ENCODE data around the gene UGT2B7. TPM values are rescaled to one million over a fixed set of nuclear protein-coding genes. Genes with fewer than 3 reads are reported as not detected.
A peak's percentile ranks its signal among the peaks of the same experiment; 100 is the strongest.
"Not testable (repeated sequence)": the region's sequence is repeated elsewhere in the genome, so short reads cannot be mapped to it uniquely, and the experiment has no call there.

Gene UGT2B7
- total and polyA plus RNA-seq, 2 of the 13 experiments (the other 11 are each of a cell fraction or from before 2014, with no cell fraction given) = 26.8 to 41.8 TPM

GRCh38 chr4:69102668-69103067 is 6.4 kb downstream of the UGT2B7 start (continued):
- TF ChIP-seq ZBTB25 (CRISPR knock-in tag; IDR thresholded peaks at IDR 0.05) = peak; percentile 28; the same call in 1 of the 2 replicates
- TF ChIP-seq ZSCAN5A (CRISPR knock-in tag; IDR thresholded peaks at IDR 0.05; ENCODE audit: borderline replicate concordance) = peak; percentile 81; the same call in 1 of the 2 replicates
- peak; percentile 89 for TF ChIP-seq SOX5 (CRISPR knock-in tag; IDR thresholded peaks at IDR 0.05; ENCODE audit: borderline replicate concordance)
- TF ChIP-seq HNF1A (IDR thresholded peaks at IDR 0.05; ENCODE audit: low read depth) = peak; percentile 36; the same call in 1 of the 2 replicates
- TF ChIP-seq HNF1A (CRISPR knock-in tag; IDR thresholded peaks at IDR 0.05; ENCODE audit: borderline replicate concordance) = peak; percentile 86; the same call in 1 of the 2 replicates
- TF ChIP-seq SOX6 (IDR thresholded peaks at IDR 0.05); GABPA (IDR thresholded peaks at IDR 0.05; ENCODE audit: low read depth, low read length): not testable (repeated sequence)
- TF ChIP-seq SOX6 (CRISPR knock-in tag; IDR thresholded peaks at IDR 0.05) = peak; percentile 91
- peak; percentile 97 for TF ChIP-seq ZMYM4 (CRISPR knock-in tag; IDR thresholded peaks at IDR 0.05)
- peak; percentile 73 for TF ChIP-seq ZNF609 (CRISPR knock-in tag; IDR thresholded peaks at IDR 0.05; ENCODE audit: borderline replicate concordance)
- TF ChIP-seq BCL6 (CRISPR knock-in tag; IDR thresholded peaks at IDR 0.05) = peak; percentile 96
- TF ChIP-seq PPARG (CRISPR knock-in tag; conservative IDR thresholded peaks at IDR 0.05) = peak; percentile 70
- TF ChIP-seq ELF1 (CRISPR knock-in tag; IDR thresholded peaks at IDR 0.05) = peak; percentile 39; the same call in 1 of the 2 replicates
- peak; percentile 54; the same call in 1 of the 2 replicates for TF ChIP-seq ZKSCAN8 (CRISPR knock-in tag; IDR thresholded peaks at IDR 0.05; ENCODE audit: borderline replicate concordance)
- peak; percentile 77; the same call in 1 of the 2 replicates for TF ChIP-seq FOXK1 (CRISPR knock-in tag; IDR thresholded peaks at IDR 0.05; ENCODE audit: borderline replicate concordance, low read depth)
- TF ChIP-seq ARNTL (CRISPR knock-in tag; IDR thresholded peaks at IDR 0.05) = 0 out of 2 replicates have a peak, but pooled peaks have one; percentile 19
- TF ChIP-seq GABPA (CRISPR knock-in tag; IDR thresholded peaks at IDR 0.05; ENCODE audit: low read depth) = peak; percentile 50
- TF ChIP-seq ZBTB21 (CRISPR knock-in tag; IDR thresholded peaks at IDR 0.05) = peak; percentile 70; the same call in 1 of the 2 replicates
- TF ChIP-seq NCOR1 (IDR thresholded peaks at IDR 0.05; ENCODE audit: borderline replicate concordance, low read length) = peak; percentile 70; the same call in 1 of the 2 replicates
- peak; percentile 55; the same call in 1 of the 2 replicates for TF ChIP-seq ZBTB20 (CRISPR knock-in tag; IDR thresholded peaks at IDR 0.05; ENCODE audit: borderline replicate concordance, low read depth)
